RWPE2 (cell line): ENCODE measurements around the gene CNIH3.
"Not testable (repeated sequence)": the region's sequence is repeated elsewhere in the genome, so short reads cannot be mapped to it uniquely, and the experiment has no call there.

Experiments
- ATAC-seq: fragments of 200-7000 bp; cut with Tn5 transposase; 3 replicates; pipeline ENCODE4 v1.9.1; 2021; ENCODE audit warnings: low read depth
- DNase-seq: peaks from one replicate; pipeline ENCODE4 v3.0.0-alpha.2; 2020; ENCODE audit warnings: low spot score
- H3K27ac ChIP-seq: fragments of 450-650 bp; 2 replicates; pipeline ENCODE4 v1.5.1; 2017; ENCODE audit warnings: mild to moderate bottlenecking; ENCODE audit not compliant: poor library complexity, severe bottlenecking
- H3K27me3 ChIP-seq: fragments of 250-450 bp; sonication (Bioruptor Pico); 2 replicates; pipeline ENCODE4 v1.5.1; 2021; ENCODE audit warnings: mild to moderate bottlenecking, moderate library complexity; ENCODE audit not compliant: insufficient read depth, poor library complexity, severe bottlenecking
- H3K36me3 ChIP-seq: fragments of 250-450 bp; sonication (Bioruptor Pico); 2 replicates; pipeline ENCODE4 v1.5.1; 2020; ENCODE audit warnings: low read depth, mild to moderate bottlenecking, moderate library complexity
- H3K4me1 ChIP-seq: fragments of 250-450 bp; sonication (Bioruptor Pico); 2 replicates; pipeline ENCODE4 v1.5.1; 2021; ENCODE audit warnings: mild to moderate bottlenecking, moderate library complexity; ENCODE audit not compliant: insufficient read depth, poor library complexity, severe bottlenecking
- H3K4me3 ChIP-seq: fragments of 250-450 bp; sonication (Bioruptor Pico); 2 replicates; pipeline ENCODE4 v1.5.1; 2021; ENCODE audit warnings: mild to moderate bottlenecking, moderate library complexity; ENCODE audit not compliant: severe bottlenecking
- H3K9me3 ChIP-seq: fragments of 250-450 bp; sonication (Bioruptor Pico); 2 replicates; pipeline ENCODE4 v1.5.1; 2021; ENCODE audit warnings: mild to moderate bottlenecking, moderate library complexity; ENCODE audit not compliant: severe bottlenecking
- CTCF ChIP-seq: fragments of 450-650 bp; IDR thresholded peaks from one replicate; pipeline ENCODE4 v1.5.1; 2017; ENCODE audit warnings: mild to moderate bottlenecking, moderate library complexity; ENCODE audit not compliant: poor library complexity, severe bottlenecking

The CNIH3 gene

GRCh38 chr1:224684979-224685425 lies 68.9 kb downstream of the CNIH3 start:
- Histone ChIP-seq H3K9me3 (no peaks in the 10 kb centered on the region), H3K27ac (no peak overlapping the region), H3K4me1 (no peaks in the 10 kb centered on the region), H3K4me3 (no peak overlapping the region), H3K36me3 (no peaks in the 10 kb centered on the region), H3K27me3 (no peaks in the 10 kb centered on the region)
- no peak for DNase-seq
- no peak for TF ChIP-seq CTCF
- no peak for ATAC-seq

- H3K27me3 ChIP-seq, DNase-seq, H3K36me3 ChIP-seq, H3K4me3 ChIP-seq, H3K9me3 ChIP-seq, H3K4me1 ChIP-seq, ATAC-seq, H3K27ac ChIP-seq: not testable (repeated sequence)
These were observed 70.0 kb downstream of the CNIH3 start for GRCh38 chr1:224686140-224686539.

- no peaks in the 10 kb centered on the region for H3K36me3 ChIP-seq
- no peaks in the 10 kb centered on the region for H3K4me1 ChIP-seq
- no peak for ATAC-seq
- H3K4me3 ChIP-seq: no peak overlapping the region
- no peak for TF ChIP-seq CTCF
- H3K27me3 ChIP-seq: no peaks in the 10 kb centered on the region
- H3K27ac ChIP-seq: no peak overlapping the region
- DNase-seq: no peak
- H3K9me3 ChIP-seq: no peaks in the 10 kb centered on the region
These were observed 71.3 kb downstream of the CNIH3 start for GRCh38 chr1:224687465-224687864.

GRCh38 chr1:224689374-224689773 lies 73.3 kb downstream of the CNIH3 start:
- ATAC-seq: no peak
- Histone ChIP-seq H3K4me3 (no peak overlapping the region), H3K27me3 (no peaks in the 10 kb centered on the region), H3K4me1 (no peaks in the 10 kb centered on the region), H3K36me3 (no peaks in the 10 kb centered on the region), H3K9me3 (no peaks in the 10 kb centered on the region), H3K27ac (no peak overlapping the region)
- no peak for DNase-seq
- no peak for TF ChIP-seq CTCF

GRCh38 chr1:224690576-224690975 lies 74.5 kb downstream of the CNIH3 start:
- DNase-seq: no peak
- no peak for TF ChIP-seq CTCF
- H3K4me1 ChIP-seq: no peaks in the 10 kb centered on the region
- no peak overlapping the region for H3K27ac ChIP-seq
- no peak overlapping the region for H3K4me3 ChIP-seq
- ATAC-seq: no peak
- H3K9me3 ChIP-seq: no peaks in the 10 kb centered on the region
- no peaks in the 10 kb centered on the region for H3K27me3 ChIP-seq
- H3K36me3 ChIP-seq: no peaks in the 10 kb centered on the region
